Left lung (tissue), 10 donors: Measurements from ENCODE around the gene INO80C. TPM values are rescaled to one million over a fixed set of nuclear protein-coding genes. Genes with fewer than 3 reads are reported as not detected.
A peak's percentile ranks its signal among the peaks of the same experiment; 100 is the strongest.

ENCODE experiments used
- ATAC-seq: fragments of 200-7000 bp; cut with Tn5 transposase; one replicate; pipeline ENCODE4 v1.9.1; 2020; ENCODE audit warnings: moderate library complexity
- DNase-seq, 4 donors: peaks; one replicate each; pipeline ENCODE4 v3.0.0-alpha.2; 2013 to 2020
- H3K27ac ChIP-seq, 2 donors: fragments of 200-600 bp; sonication (generic) in 1 of 2; one replicate each; pipeline versions ENCODE4 v1.5.0 to v1.8.0; 2020 to 2021
- H3K27me3 ChIP-seq, 2 donors: fragments of 200-600 bp; sonication (generic) in 1 of 2; one replicate each; pipeline versions ENCODE4 v1.5.0 to v1.8.0; 2020 to 2021
- H3K36me3 ChIP-seq, 2 donors: fragments of 200-600 bp; sonication (generic) in 1 of 2; one replicate each; pipeline versions ENCODE4 v1.5.0 to v1.8.0; 2020 to 2021
- H3K4me1 ChIP-seq, 2 donors: fragments of 200-600 bp; one replicate each; pipeline ENCODE4 v1.8.0; 2021
- H3K4me3 ChIP-seq, 2 donors: fragments of 200-600 bp; sonication (generic) in 1 of 2; one replicate each; pipeline versions ENCODE4 v1.5.0 to v1.8.0; 2020 to 2021; ENCODE audit warnings: mild to moderate bottlenecking in 1 of 2
- H3K9me3 ChIP-seq, 2 donors: fragments of 200-600 bp; sonication (generic) in 1 of 2; one replicate each; pipeline versions ENCODE4 v1.5.0 to v1.8.0; 2020 to 2021
- CTCF ChIP-seq, 2 donors: fragments of 200-600 bp; sonication (generic) in 1 of 2; IDR thresholded peaks; one replicate each; pipeline versions ENCODE4 v1.5.0 to v1.8.0; 2021; ENCODE audit warnings: antibody characterized with exemption in 2 of 2
- intact Hi-C, 2 donors: fragments of 100-400 bp; cut with DNase I; formaldehyde crosslinking; loops; one replicate each; pipeline versions ENCODE4 v1.11.2 to v1.14.2; 2022
- polyA plus RNA-seq, 6 donors: library from polyadenylated mRNA; unstranded; fragments of 120-200 nt; gene quantifications; one replicate each; pipeline ENCODE4 v1.2.1, GENCODE V29; 2013; ENCODE audit not compliant: insufficient read length in 6 of 6
- total RNA-seq, 2 donors: library from RNA; stranded (reverse); fragmentation: NEBNext Ultra II Directional; extraction: Animal tissue kit (Norgen Biotek cat#: 25700); gene quantifications; one replicate each; pipeline ENCODE4 v1.2.1, GENCODE V29; 2021
- donor health status: DM: no; HTN: yes; CAD: no.
- donor health status: DM: no; HTN: no; CAD: no.

INO80C gene
- total and polyA plus RNA-seq, 8 donors: 27.0 to 41.6 (median 35.2) TPM

DNA sequence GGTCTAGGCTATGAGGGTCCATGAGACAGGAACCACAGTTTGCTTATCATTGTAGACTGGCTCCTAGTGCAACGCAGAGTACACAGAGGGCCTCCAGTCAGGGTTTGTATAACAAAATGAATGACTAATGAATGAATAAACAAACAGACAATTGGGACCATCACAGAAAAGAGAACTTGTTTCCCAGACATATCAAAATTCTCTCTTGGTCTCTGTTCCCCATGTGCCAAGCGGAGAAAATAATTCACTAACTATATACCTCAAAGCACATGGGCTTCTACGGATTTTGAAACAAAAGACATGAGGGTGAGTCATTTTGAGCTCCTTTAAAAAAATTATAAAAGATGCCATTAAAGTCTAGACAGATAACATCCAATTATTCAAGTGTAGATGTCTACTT, 28.0 kb downstream of the INO80C start:
- Histone ChIP-seq H3K27me3 (no peaks in the 10 kb centered on the region), H3K36me3 (peaks cover 0 to 10% of the 10 kb centered on the region in 2 donors), H3K4me3 (no peak overlapping the region), H3K9me3 (no peaks in the 10 kb centered on the region), H3K4me1 (peaks cover 0 to 19% of the 10 kb centered on the region in 2 donors), H3K27ac (peak overlapping the region in 1 of 2 donors; percentile 18)
- TF ChIP-seq CTCF (IDR thresholded peaks at IDR 0.05): no peak
- no peak for DNase-seq
- no peak for ATAC-seq
- intact Hi-C loops: no loop called here

- Histone ChIP-seq H3K27ac (no peak overlapping the region), H3K27me3 (no peaks in the 10 kb centered on the region), H3K9me3 (no peaks in the 10 kb centered on the region), H3K36me3 (peaks cover 0 to 10% of the 10 kb centered on the region in 2 donors), H3K4me1 (peaks cover 0 to 29% of the 10 kb centered on the region in 2 donors), H3K4me3 (no peak overlapping the region)
- no peak for TF ChIP-seq CTCF (IDR thresholded peaks at IDR 0.05)
- DNase-seq (no peak), ATAC-seq (no peak)
- intact Hi-C loops: no loop called here
These were observed 29.0 kb downstream of the INO80C start for GRCh38 chr18:35468711-35469110.

GRCh38 chr18:35467624-35468016, 30.1 kb downstream of the INO80C start:
- H3K4me1 ChIP-seq: peaks cover 0 to 32% of the 10 kb centered on the region in 2 donors
- H3K27ac ChIP-seq: peak overlapping the region in 1 of 2 donors; percentile 45
- ATAC-seq (no peak), DNase-seq (no peak)
- intact Hi-C loops: no loop called here
- H3K4me3 ChIP-seq: no peak overlapping the region
- H3K27me3 ChIP-seq: no peaks in the 10 kb centered on the region
- no peaks in the 10 kb centered on the region for H3K9me3 ChIP-seq
- no peak for TF ChIP-seq CTCF (IDR thresholded peaks at IDR 0.05)
- H3K36me3 ChIP-seq: peaks cover 0 to 10% of the 10 kb centered on the region in 2 donors

DNA sequence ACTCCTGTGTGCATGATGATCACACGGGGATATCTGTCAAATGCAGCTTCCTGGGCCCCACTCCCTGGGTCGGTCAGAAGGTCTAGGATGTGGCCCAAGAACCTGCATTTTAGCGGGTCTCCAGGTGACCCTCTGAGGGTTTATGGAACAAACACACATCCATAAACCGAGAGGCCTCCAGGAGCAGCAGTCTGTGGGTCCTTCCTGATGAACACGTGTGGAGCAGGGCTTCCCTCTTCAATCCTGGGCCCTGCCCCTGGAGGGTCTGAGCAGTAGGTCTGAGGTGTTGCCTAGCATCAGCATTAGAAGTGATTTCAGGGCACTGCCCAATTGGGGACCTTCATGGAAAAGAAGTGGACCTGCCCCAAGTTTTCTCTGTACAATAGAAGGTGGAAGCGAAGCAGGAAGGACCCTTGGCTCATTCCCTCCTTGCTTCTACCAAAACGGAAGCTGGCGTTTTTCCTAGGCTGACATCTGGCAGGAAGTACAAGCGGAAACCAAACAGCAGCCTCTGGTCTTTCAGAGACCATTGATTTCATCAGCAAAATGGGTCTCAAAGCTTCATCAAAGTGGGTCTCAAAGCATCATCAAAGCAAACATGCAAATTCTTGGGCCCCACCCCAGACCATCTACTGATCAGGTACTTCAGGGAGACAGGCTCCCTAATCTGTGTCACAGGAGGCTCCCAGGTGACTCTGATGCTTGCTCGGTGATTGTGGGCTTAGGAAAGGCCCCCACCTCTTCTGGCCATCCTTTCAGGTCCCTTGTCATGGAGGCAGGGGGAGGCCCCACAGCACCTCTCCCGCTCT, 30.7 kb downstream of the INO80C start:
- intact Hi-C loops: no loop called here
- no peaks in the 10 kb centered on the region for H3K9me3 ChIP-seq
- H3K27ac ChIP-seq: peak overlapping the region in 1 of 2 donors; percentile 46
- no peak for TF ChIP-seq CTCF (IDR thresholded peaks at IDR 0.05)
- H3K36me3 ChIP-seq: peaks cover 0 to 10% of the 10 kb centered on the region in 2 donors
- no peak overlapping the region for H3K4me3 ChIP-seq
- DNase-seq (peak in 1 of 4 donors; percentile 35), ATAC-seq (no peak)
- peaks cover 0 to 32% of the 10 kb centered on the region in 2 donors for H3K4me1 ChIP-seq
- no peaks in the 10 kb centered on the region for H3K27me3 ChIP-seq

GRCh38 chr18:35466334-35466733, 31.4 kb downstream of the INO80C start:
- H3K4me1 ChIP-seq: peaks cover 0 to 35% of the 10 kb centered on the region in 2 donors
- intact Hi-C loops: no loop called here
- peak overlapping the region in 1 of 2 donors; percentile 46 for H3K27ac ChIP-seq
- DNase-seq: no peak
- no peaks in the 10 kb centered on the region for H3K27me3 ChIP-seq
- no peak for ATAC-seq
- H3K9me3 ChIP-seq: no peaks in the 10 kb centered on the region
- H3K36me3 ChIP-seq: peaks cover 0 to 10% of the 10 kb centered on the region in 2 donors
- H3K4me3 ChIP-seq: no peak overlapping the region
- no peak for TF ChIP-seq CTCF (IDR thresholded peaks at IDR 0.05)
